ENCODE results near the gene LDLRAD2.

The LDLRAD2 gene

GRCh38 chr1:21827141-21827679, 15.1 kb downstream of the LDLRAD2 start:
- Histone ChIP-seq H3K27ac (ENCODE audit: low read length) (no peak overlapping the region), H3K9me3 (ENCODE audit: insufficient read depth, low read length) (no peaks in the 10 kb centered on the region), H4K20me1 (ENCODE audit: insufficient read depth, low read length) (no peaks in the 10 kb centered on the region), H2AFZ (ENCODE audit: low read depth, low read length) (no peak overlapping the region), H3K36me3 (replicated peaks; ENCODE audit: low read depth, low read length) (no peaks in the 10 kb centered on the region), H3K9ac (ENCODE audit: low read length) (no peak overlapping the region), H3K4me2 (ENCODE audit: low read length) (no peak overlapping the region), H3K27me3 (ENCODE audit: low read depth, low read length) (no peaks in the 10 kb centered on the region), H3K4me3 (ENCODE audit: low read length) (no peak overlapping the region), H3K4me1 (ENCODE audit: low read length) (no peaks in the 10 kb centered on the region), H3K79me2 (ENCODE audit: low read length) (no peaks in the 10 kb centered on the region)
- TF ChIP-seq EZH2phosphoT487 (IDR thresholded peaks at IDR 0.05; ENCODE audit: low read depth): no peak
- TF ChIP-seq, protein P1, sequence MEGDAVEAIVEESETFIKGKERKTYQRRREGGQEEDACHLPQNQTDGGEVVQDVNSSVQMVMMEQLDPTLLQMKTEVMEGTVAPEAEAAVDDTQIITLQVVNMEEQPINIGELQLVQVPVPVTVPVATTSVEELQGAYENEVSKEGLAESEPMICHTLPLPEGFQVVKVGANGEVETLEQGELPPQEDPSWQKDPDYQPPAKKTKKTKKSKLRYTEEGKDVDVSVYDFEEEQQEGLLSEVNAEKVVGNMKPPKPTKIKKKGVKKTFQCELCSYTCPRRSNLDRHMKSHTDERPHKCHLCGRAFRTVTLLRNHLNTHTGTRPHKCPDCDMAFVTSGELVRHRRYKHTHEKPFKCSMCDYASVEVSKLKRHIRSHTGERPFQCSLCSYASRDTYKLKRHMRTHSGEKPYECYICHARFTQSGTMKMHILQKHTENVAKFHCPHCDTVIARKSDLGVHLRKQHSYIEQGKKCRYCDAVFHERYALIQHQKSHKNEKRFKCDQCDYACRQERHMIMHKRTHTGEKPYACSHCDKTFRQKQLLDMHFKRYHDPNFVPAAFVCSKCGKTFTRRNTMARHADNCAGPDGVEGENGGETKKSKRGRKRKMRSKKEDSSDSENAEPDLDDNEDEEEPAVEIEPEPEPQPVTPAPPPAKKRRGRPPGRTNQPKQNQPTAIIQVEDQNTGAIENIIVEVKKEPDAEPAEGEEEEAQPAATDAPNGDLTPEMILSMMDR (IDR thresholded peaks at IDR 0.05; ENCODE audit: low read depth, low read length): no peak

DNA sequence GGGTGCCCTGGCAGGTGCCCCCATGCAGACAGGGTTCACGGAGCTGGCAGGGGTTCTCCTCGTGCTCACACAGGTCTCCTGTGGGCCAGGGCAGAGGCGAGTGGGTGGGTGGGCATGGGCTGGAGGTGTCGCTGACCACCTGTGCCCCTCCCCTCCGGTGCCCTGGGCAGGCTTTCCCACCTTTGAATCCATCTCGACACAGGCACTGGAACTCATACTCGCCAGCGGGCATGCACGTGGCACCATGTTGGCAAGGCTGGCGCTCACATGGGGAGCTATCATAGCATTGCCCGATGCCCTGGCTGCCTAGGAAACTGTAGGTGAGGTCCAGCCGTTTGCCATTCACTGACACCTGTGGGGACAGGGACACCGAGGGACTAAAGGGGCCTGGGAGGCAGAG, 16.0 kb downstream of the LDLRAD2 start:
- H2AFZ ChIP-seq (ENCODE audit: low read depth, low read length): no peak overlapping the region
- H3K4me1 ChIP-seq (ENCODE audit: low read length): no peaks in the 10 kb centered on the region
- H3K36me3 ChIP-seq (replicated peaks; ENCODE audit: low read depth, low read length): no peaks in the 10 kb centered on the region
- no peaks in the 10 kb centered on the region for H4K20me1 ChIP-seq (ENCODE audit: insufficient read depth, low read length)
- no peak overlapping the region for H3K4me3 ChIP-seq (ENCODE audit: low read length)
- no peak overlapping the region for H3K4me2 ChIP-seq (ENCODE audit: low read length)
- H3K27ac ChIP-seq (ENCODE audit: low read length): no peak overlapping the region
- H3K79me2 ChIP-seq (ENCODE audit: low read length): no peaks in the 10 kb centered on the region
- H3K27me3 ChIP-seq (ENCODE audit: low read depth, low read length): no peaks in the 10 kb centered on the region
- no peaks in the 10 kb centered on the region for H3K9me3 ChIP-seq (ENCODE audit: insufficient read depth, low read length)
- no peak for TF ChIP-seq EZH2phosphoT487 (IDR thresholded peaks at IDR 0.05; ENCODE audit: low read depth)
- TF ChIP-seq, protein P1 (IDR thresholded peaks at IDR 0.05; ENCODE audit: low read depth, low read length): no peak
- H3K9ac ChIP-seq (ENCODE audit: low read length): no peak overlapping the region

- Histone ChIP-seq H3K4me2 (ENCODE audit: low read length) (no peak overlapping the region), H4K20me1 (ENCODE audit: insufficient read depth, low read length) (no peaks in the 10 kb centered on the region), H2AFZ (ENCODE audit: low read depth, low read length) (no peak overlapping the region), H3K36me3 (replicated peaks; ENCODE audit: low read depth, low read length) (peaks cover 2% of the 10 kb centered on the region), H3K27me3 (ENCODE audit: low read depth, low read length) (no peaks in the 10 kb centered on the region), H3K9me3 (ENCODE audit: insufficient read depth, low read length) (no peaks in the 10 kb centered on the region), H3K79me2 (ENCODE audit: low read length) (no peaks in the 10 kb centered on the region), H3K9ac (ENCODE audit: low read length) (no peak overlapping the region), H3K4me1 (ENCODE audit: low read length) (no peaks in the 10 kb centered on the region), H3K27ac (ENCODE audit: low read length) (no peak overlapping the region), H3K4me3 (ENCODE audit: low read length) (no peak overlapping the region)
- TF ChIP-seq EZH2phosphoT487 (IDR thresholded peaks at IDR 0.05; ENCODE audit: low read depth): no peak
- TF ChIP-seq, protein P1 (IDR thresholded peaks at IDR 0.05; ENCODE audit: low read depth, low read length): no peak
Observed at GRCh38 chr1:21828506-21829210, 16.6 kb downstream of the LDLRAD2 start.

- no peak overlapping the region for H3K4me2 ChIP-seq (ENCODE audit: low read length)
- H3K79me2 ChIP-seq (ENCODE audit: low read length): no peaks in the 10 kb centered on the region
- no peaks in the 10 kb centered on the region for H3K4me1 ChIP-seq (ENCODE audit: low read length)
- H4K20me1 ChIP-seq (ENCODE audit: insufficient read depth, low read length): no peaks in the 10 kb centered on the region
- no peak overlapping the region for H3K9ac ChIP-seq (ENCODE audit: low read length)
- TF ChIP-seq, protein P1 (IDR thresholded peaks at IDR 0.05; ENCODE audit: low read depth, low read length): no peak
- no peak for TF ChIP-seq EZH2phosphoT487 (IDR thresholded peaks at IDR 0.05; ENCODE audit: low read depth)
- H3K27ac ChIP-seq (ENCODE audit: low read length): no peak overlapping the region
- H3K4me3 ChIP-seq (ENCODE audit: low read length): no peak overlapping the region
- H3K27me3 ChIP-seq (ENCODE audit: low read depth, low read length): no peaks in the 10 kb centered on the region
- H3K9me3 ChIP-seq (ENCODE audit: insufficient read depth, low read length): no peaks in the 10 kb centered on the region
- H2AFZ ChIP-seq (ENCODE audit: low read depth, low read length): no peak overlapping the region
- H3K36me3 ChIP-seq (replicated peaks; ENCODE audit: low read depth, low read length): peaks cover 8% of the 10 kb centered on the region
Observed at GRCh38 chr1:21829294-21829693, 17.2 kb downstream of the LDLRAD2 start.

Data from OCI-LY3 (cell line).